Measurements from ENCODE around the gene MAN1A1.

Gene MAN1A1

DNA sequence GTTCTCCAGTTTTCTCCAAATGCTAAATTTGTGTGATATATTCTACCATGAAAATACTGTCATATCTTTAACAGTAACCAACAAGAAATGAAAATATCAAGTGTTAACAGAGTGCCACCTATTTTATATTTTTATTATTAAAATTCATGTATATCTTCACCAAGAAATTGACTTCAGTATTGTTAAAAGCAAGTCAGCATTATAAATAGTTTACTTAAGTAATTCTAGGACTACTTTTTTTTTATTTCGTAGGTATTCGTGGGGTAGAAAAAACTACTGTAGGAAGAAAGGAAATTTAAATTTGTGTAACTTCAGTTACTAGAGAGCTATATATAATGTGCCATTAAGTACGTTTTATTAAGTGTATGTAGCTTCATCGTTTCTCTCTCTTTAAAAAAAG, 6.3 kb upstream of the MAN1A1 start:
- H3K9me3 ChIP-seq (ENCODE audit: control insufficient read depth, low read length), result no peaks in the 10 kb centered on the region
- H3K36me3 ChIP-seq (ENCODE audit: control insufficient read depth, insufficient read depth, low read length), result no peaks in the 10 kb centered on the region
- WGBS, 2 experiments (ENCODE audit: insufficient coverage in 2 of 2), result 92 to 100% methylated on average over 2 of the region's 4 CpGs
- H3K4me3 ChIP-seq (ENCODE audit: extremely low read depth, insufficient read depth, low read length, poor library complexity, severe bottlenecking), result no peak overlapping the region
- H3K27ac ChIP-seq (ENCODE audit: low read depth, low read length, severe bottlenecking), result no peak overlapping the region
- H3K4me1 ChIP-seq (ENCODE audit: control insufficient read depth, insufficient read depth, low read length, poor library complexity, severe bottlenecking), result no peaks in the 10 kb centered on the region

DNA sequence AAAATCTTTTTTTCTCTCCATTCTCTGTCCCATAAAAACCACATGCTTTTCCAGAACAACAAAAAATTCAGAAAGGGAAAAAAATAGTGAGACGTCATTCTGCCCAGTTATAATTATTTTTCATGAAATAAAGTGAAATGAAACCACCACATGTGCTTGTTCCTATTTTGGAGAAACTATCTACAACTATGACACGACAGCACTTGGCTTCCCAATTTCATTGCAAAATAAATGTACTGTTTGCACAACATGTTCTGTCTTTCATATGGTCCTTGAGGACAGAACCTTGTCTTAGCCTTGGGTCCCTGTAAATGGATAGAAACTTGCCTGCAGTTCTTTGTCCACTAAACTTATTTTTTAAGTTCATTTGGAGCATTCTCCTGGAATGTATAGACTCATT, 5.6 kb upstream of the MAN1A1 start:
- Histone ChIP-seq H3K4me1 (ENCODE audit: control insufficient read depth, insufficient read depth, low read length, poor library complexity, severe bottlenecking) (no peaks in the 10 kb centered on the region), H3K27ac (ENCODE audit: low read depth, low read length, severe bottlenecking) (no peak overlapping the region), H3K4me3 (ENCODE audit: extremely low read depth, insufficient read depth, low read length, poor library complexity, severe bottlenecking) (no peak overlapping the region), H3K9me3 (ENCODE audit: control insufficient read depth, low read length) (no peaks in the 10 kb centered on the region), H3K36me3 (ENCODE audit: control insufficient read depth, insufficient read depth, low read length) (no peaks in the 10 kb centered on the region)
- WGBS, 2 experiments (ENCODE audit: insufficient coverage in 2 of 2), result 83% methylated on average over 1 of the region's 2 CpGs; no CpG with 5 or more reads in 1 of the 2 experiments

DNA sequence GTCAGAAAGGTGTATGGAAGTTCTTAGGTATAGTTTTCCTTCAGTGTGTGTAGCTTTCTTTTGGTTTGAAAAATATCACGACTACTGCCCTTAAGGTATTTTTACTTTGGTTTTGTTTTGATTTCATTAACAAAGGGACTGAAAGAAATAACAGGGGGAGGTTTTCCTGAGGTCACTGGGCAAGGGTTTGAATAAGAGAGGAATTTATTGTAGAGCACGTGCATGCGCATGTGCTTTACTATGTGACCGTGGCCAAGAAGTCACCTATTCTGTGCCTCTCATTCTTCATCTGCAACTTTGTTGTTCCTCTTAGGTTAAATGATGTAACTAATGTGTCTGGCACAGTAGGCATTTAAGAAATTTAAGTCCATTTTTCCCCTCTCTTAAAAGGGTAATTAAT, 4.1 kb upstream of the MAN1A1 start:
- H3K4me3 ChIP-seq (ENCODE audit: extremely low read depth, insufficient read depth, low read length, poor library complexity, severe bottlenecking), result no peak overlapping the region
- no peaks in the 10 kb centered on the region for H3K4me1 ChIP-seq (ENCODE audit: control insufficient read depth, insufficient read depth, low read length, poor library complexity, severe bottlenecking)
- 58 to 90% methylated on average over 2 of the region's 4 CpGs for WGBS, 2 experiments (ENCODE audit: insufficient coverage in 2 of 2)
- H3K36me3 ChIP-seq (ENCODE audit: control insufficient read depth, insufficient read depth, low read length), result no peaks in the 10 kb centered on the region
- H3K27ac ChIP-seq (ENCODE audit: low read depth, low read length, severe bottlenecking), result no peak overlapping the region
- H3K9me3 ChIP-seq (ENCODE audit: control insufficient read depth, low read length), result no peaks in the 10 kb centered on the region

DNA sequence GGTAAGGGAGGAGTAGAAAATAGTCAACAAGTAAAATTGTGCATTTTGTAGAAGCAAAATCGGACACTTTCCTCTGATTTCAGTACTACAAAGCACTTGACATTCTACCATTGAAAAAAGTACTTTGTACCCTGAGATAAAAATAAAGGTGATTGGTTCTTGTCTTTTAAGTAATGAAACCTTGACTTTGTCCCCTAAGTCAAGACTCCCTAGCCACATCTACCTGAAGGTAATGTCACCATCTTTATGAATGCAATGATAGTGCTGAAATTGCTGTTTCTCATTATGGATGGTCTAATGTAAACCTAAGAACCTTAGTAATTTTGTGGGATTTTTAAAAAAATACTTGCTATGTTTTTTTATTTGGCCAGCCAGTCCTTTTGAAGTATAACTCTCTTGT, 2.4 kb upstream of the MAN1A1 start:
- WGBS, 2 experiments (ENCODE audit: insufficient coverage in 2 of 2), result no CpG with 5 or more reads among the region's 1 CpG
- Histone ChIP-seq H3K4me3 (ENCODE audit: extremely low read depth, insufficient read depth, low read length, poor library complexity, severe bottlenecking) (no peak overlapping the region), H3K27ac (ENCODE audit: low read depth, low read length, severe bottlenecking) (no peak overlapping the region), H3K36me3 (ENCODE audit: control insufficient read depth, insufficient read depth, low read length) (no peaks in the 10 kb centered on the region), H3K4me1 (ENCODE audit: control insufficient read depth, insufficient read depth, low read length, poor library complexity, severe bottlenecking) (no peaks in the 10 kb centered on the region), H3K9me3 (ENCODE audit: control insufficient read depth, low read length) (no peaks in the 10 kb centered on the region)

DNA sequence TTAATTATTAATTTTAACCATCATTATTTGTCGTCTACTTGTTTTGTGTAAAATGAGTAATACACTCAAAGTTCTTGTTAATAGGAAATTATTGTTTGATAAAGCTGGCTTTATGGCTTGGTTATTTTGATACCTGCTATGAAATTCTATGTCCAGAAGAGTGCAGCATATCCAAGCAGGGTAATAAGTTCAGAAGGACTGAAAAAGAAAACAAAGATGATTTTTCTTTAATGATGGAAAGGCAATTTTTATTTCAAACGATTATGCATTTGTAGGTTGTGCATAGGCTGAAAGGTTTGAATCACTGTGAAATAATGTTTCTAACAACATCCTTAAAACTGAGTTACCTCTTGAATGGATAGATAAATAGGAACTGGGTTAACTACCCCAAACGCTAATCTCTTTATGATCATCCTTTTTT, 1.4 kb upstream of the MAN1A1 start:
- WGBS, 2 experiments (ENCODE audit: insufficient coverage in 2 of 2), result 100% methylated on average over 1 of the region's 3 CpGs; no CpG with 5 or more reads in 1 of the 2 experiments
- Histone ChIP-seq H3K4me1 (ENCODE audit: control insufficient read depth, insufficient read depth, low read length, poor library complexity, severe bottlenecking) (no peaks in the 10 kb centered on the region), H3K4me3 (ENCODE audit: extremely low read depth, insufficient read depth, low read length, poor library complexity, severe bottlenecking) (no peak overlapping the region), H3K27ac (ENCODE audit: low read depth, low read length, severe bottlenecking) (no peak overlapping the region), H3K36me3 (ENCODE audit: control insufficient read depth, insufficient read depth, low read length) (no peaks in the 10 kb centered on the region), H3K9me3 (ENCODE audit: control insufficient read depth, low read length) (no peaks in the 10 kb centered on the region)

DNA sequence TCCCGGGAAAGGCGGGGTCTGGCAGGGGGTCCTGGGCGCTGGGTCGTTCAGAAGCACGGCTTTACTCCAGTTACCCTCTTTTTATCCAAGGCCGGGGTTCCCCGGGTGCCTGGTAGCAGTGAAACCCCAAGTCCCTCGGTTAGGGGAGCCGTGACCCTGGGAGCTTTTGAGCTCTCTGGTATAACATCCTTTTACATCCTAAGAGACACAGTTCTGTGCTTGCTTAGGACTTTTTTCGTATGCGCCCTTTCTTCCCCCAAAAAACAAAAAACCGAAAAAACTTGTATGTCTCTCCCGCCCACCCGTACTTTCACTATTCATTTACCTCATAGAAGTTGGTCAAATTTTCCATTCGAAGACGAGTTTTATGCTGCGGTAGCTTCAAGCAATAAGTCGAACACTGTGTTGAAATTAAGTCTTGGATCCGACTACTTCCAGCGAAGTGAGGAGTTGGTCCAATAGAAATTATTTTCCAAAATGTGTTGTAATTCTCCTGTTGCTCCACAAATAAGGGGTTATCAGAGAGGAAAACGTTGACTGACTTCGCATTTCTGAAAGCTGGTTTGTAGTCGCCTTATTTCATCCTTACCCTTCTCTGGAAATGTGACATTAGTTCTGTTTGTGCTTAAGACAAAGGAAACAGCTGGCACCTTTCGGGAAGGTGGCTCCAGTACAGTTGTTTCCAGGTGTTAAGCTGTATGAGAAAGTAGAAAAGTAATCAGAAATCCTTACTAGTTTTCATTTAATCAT, 816 bp upstream of the MAN1A1 start:
- H3K4me3 ChIP-seq (ENCODE audit: extremely low read depth, insufficient read depth, low read length, poor library complexity, severe bottlenecking), result peak overlapping the region; percentile 84
- no peak overlapping the region for H3K27ac ChIP-seq (ENCODE audit: low read depth, low read length, severe bottlenecking)
- no peaks in the 10 kb centered on the region for H3K4me1 ChIP-seq (ENCODE audit: control insufficient read depth, insufficient read depth, low read length, poor library complexity, severe bottlenecking)
- 2 to 4% methylated on average over 17 to 18 of the region's 24 CpGs for WGBS, 2 experiments (ENCODE audit: insufficient coverage in 2 of 2)
- H3K9me3 ChIP-seq (ENCODE audit: control insufficient read depth, low read length), result no peaks in the 10 kb centered on the region
- H3K36me3 ChIP-seq (ENCODE audit: control insufficient read depth, insufficient read depth, low read length), result no peaks in the 10 kb centered on the region

DNA sequence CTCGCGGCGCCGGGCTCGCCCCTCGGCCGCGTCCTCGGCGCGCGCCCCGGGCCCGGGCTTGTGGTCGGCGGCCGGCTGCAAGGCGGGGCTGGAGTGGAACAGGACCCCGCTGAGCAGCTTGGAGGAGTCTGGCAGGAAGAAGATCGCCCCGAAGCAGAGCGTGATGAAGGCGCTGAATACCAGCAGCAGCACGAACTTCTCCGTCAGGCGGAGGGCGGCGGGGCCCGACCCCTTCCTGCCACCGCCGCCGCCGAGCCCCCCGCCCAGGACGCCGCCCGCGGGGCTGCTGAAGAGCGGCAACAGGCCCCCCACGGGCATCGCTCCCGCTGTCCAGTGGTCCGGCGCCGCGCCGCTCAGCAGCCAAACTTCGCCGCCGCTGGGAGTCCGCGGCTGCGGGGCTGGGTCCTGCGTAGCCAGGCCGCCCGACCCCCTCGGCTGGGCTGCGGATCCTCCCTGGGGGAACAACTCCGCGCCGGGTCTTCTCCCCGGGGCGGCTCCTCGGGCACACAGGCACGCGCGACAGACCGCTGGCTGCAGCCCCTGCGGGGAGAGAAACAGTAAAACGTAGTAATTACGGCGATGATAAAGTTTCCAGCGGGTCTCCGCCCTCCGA, 707 bp downstream of the MAN1A1 start:
- Histone ChIP-seq H3K36me3 (ENCODE audit: control insufficient read depth, insufficient read depth, low read length) (peaks cover 4% of the 10 kb centered on the region), H3K4me3 (ENCODE audit: extremely low read depth, insufficient read depth, low read length, poor library complexity, severe bottlenecking) (peak overlapping the region; percentile 84), H3K27ac (ENCODE audit: low read depth, low read length, severe bottlenecking) (no peak overlapping the region), H3K4me1 (ENCODE audit: control insufficient read depth, insufficient read depth, low read length, poor library complexity, severe bottlenecking) (no peaks in the 10 kb centered on the region), H3K9me3 (ENCODE audit: control insufficient read depth, low read length) (no peaks in the 10 kb centered on the region)
- WGBS, 2 experiments (ENCODE audit: insufficient coverage in 2 of 2), result 0% methylated on average over 42 to 71 of the region's 75 CpGs

DNA sequence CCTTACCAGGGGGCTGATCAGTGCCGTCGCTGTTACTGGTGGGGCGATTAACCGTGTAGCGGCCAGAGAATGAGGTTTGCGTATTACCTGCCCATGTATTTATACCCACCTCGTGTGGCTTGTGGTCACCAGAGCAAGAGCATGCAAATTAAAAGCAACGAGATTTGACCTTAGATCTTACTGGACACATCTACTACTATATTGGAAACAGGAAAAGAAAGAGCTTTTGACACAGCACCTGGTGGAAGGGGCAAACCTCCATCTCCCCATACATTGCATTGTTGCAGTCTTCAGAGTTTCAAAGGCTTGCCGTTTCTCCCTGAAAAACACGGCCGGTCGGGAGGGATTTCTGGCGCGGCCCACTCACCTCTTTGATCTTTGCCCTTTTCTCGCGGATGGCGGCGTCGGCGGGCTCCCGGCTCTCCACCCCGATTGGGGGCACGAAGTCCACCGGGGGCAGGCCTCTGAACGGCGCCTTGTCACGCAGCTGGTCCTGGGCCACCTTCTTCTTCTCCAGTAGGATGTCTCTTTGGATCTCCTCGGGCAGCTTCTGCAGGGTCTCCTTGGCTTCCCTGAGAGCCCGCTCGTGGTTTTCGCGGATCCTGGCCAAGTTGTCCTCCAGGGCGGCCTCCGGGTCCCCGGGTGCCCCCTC, 1.3 kb downstream of the MAN1A1 start:
- no peaks in the 10 kb centered on the region for H3K9me3 ChIP-seq (ENCODE audit: control insufficient read depth, low read length)
- H3K27ac ChIP-seq (ENCODE audit: low read depth, low read length, severe bottlenecking), result no peak overlapping the region
- H3K36me3 ChIP-seq (ENCODE audit: control insufficient read depth, insufficient read depth, low read length), result peaks cover 4% of the 10 kb centered on the region
- 12 to 16% methylated on average over 25 to 34 of the region's 35 CpGs for WGBS, 2 experiments (ENCODE audit: insufficient coverage in 2 of 2)
- no peaks in the 10 kb centered on the region for H3K4me1 ChIP-seq (ENCODE audit: control insufficient read depth, insufficient read depth, low read length, poor library complexity, severe bottlenecking)
- peak overlapping the region; percentile 84 for H3K4me3 ChIP-seq (ENCODE audit: extremely low read depth, insufficient read depth, low read length, poor library complexity, severe bottlenecking)

DNA sequence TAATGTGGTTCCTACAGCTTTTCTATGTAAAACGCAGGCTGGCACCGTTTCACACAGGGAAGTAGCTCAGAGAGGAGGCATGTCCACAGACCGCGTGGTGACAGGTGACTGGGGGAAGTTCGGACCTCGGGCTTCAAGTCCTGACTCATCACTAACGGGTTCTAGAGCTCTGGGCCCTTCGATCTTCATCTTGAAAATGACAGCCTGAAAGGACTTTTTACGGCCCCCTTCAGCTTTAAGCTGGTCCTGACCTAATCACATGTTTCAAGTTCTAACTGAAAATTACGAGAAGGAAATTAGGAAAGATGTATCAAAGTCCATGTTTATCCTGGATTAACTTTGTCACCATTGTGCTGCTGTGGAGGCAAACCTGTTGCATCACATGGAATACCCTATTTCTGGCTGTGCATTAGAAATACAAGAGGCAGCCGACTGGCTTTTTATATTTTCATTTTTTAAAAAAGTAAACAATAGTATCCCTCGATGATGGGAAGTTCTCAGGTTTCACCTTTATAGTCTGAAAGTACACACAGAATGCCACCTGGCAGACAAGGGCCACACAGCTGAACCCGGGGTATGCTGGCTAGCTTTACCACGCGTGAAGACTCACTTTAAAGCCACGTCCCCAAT, 2.0 kb downstream of the MAN1A1 start:
- 64 to 80% methylated on average over 14 of the region's 16 CpGs for WGBS, 2 experiments (ENCODE audit: insufficient coverage in 2 of 2)
- Histone ChIP-seq H3K4me1 (ENCODE audit: control insufficient read depth, insufficient read depth, low read length, poor library complexity, severe bottlenecking) (no peaks in the 10 kb centered on the region), H3K4me3 (ENCODE audit: extremely low read depth, insufficient read depth, low read length, poor library complexity, severe bottlenecking) (peak overlapping the region; percentile 84), H3K27ac (ENCODE audit: low read depth, low read length, severe bottlenecking) (no peak overlapping the region), H3K9me3 (ENCODE audit: control insufficient read depth, low read length) (no peaks in the 10 kb centered on the region), H3K36me3 (ENCODE audit: control insufficient read depth, insufficient read depth, low read length) (peaks cover 5% of the 10 kb centered on the region)

DNA sequence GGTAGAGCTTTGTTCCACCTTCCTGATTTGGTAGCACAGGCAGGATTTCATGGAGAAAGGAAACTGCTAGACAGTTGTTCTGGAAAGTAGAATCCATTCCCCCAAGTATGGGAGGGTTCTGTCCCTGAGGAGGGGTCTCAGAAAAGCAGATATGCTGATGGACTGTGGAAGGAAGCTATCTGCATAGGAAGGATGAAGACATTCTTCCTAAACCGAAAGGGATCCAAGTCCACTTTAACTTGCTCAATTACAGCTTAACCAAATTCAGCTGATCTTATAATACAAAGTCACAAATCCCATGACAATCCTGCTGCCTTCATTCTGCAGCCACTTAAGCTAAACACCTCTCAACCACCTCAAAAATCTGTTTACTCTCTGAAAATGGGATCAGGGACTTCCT, 2.6 kb downstream of the MAN1A1 start:
- peak overlapping the region; percentile 84 for H3K4me3 ChIP-seq (ENCODE audit: extremely low read depth, insufficient read depth, low read length, poor library complexity, severe bottlenecking)
- peaks cover 10% of the 10 kb centered on the region for H3K36me3 ChIP-seq (ENCODE audit: control insufficient read depth, insufficient read depth, low read length)
- WGBS, 2 experiments (ENCODE audit: insufficient coverage in 2 of 2), result 78 to 100% methylated on average over 1 of the region's 1 CpG
- H3K27ac ChIP-seq (ENCODE audit: low read depth, low read length, severe bottlenecking), result no peak overlapping the region
- no peaks in the 10 kb centered on the region for H3K4me1 ChIP-seq (ENCODE audit: control insufficient read depth, insufficient read depth, low read length, poor library complexity, severe bottlenecking)
- H3K9me3 ChIP-seq (ENCODE audit: control insufficient read depth, low read length), result no peaks in the 10 kb centered on the region
